Measurements from ENCODE around the gene PIGQ.

Gene PIGQ

GRCh38 chr16:554640-555365 lies 15.0 kb upstream of the PIGQ start:
- in situ Hi-C loops (cut with MboI; ENCODE audit: low sequenced_read_pairs), result no loop called here

GRCh38 chr16:555528-556473 lies 14.0 kb upstream of the PIGQ start:
- in situ Hi-C loops (cut with MboI; ENCODE audit: low sequenced_read_pairs), result no loop called here

GRCh38 chr16:556474-557173 lies 13.1 kb upstream of the PIGQ start:
- in situ Hi-C loops (cut with MboI; ENCODE audit: low sequenced_read_pairs), result no loop called here

GRCh38 chr16:557463-558297 lies 12.1 kb upstream of the PIGQ start:
- in situ Hi-C loops (cut with MboI; ENCODE audit: low sequenced_read_pairs), result no loop called here

GRCh38 chr16:558298-559020 lies 11.3 kb upstream of the PIGQ start:
- in situ Hi-C loops (cut with MboI; ENCODE audit: low sequenced_read_pairs), result no loop called here

GRCh38 chr16:559021-559380 lies 10.8 kb upstream of the PIGQ start:
- in situ Hi-C loops (cut with MboI; ENCODE audit: low sequenced_read_pairs), result no loop called here

- in situ Hi-C loops (cut with MboI; ENCODE audit: low sequenced_read_pairs), result no loop called here
Measured at GRCh38 chr16:559411-560203, 10.2 kb upstream of the PIGQ start.

GRCh38 chr16:560204-560700 lies 9.5 kb upstream of the PIGQ start, which contains the start of gene PRR35:
Gene PRR35, plus strand, starts transcription at chr16:560394. Its CDS starts 2,901 bp downstream, at chr16:563295.
- in situ Hi-C loops (cut with MboI; ENCODE audit: low sequenced_read_pairs), result no loop called here

GRCh38 chr16:560701-561412 lies 8.9 kb upstream of the PIGQ start:
- in situ Hi-C loops (cut with MboI; ENCODE audit: low sequenced_read_pairs), result no loop called here

GRCh38 chr16:561413-561794 lies 8.4 kb upstream of the PIGQ start:
- in situ Hi-C loops (cut with MboI; ENCODE audit: low sequenced_read_pairs), result no loop called here

GRCh38 chr16:561957-562938 lies 7.5 kb upstream of the PIGQ start:
- in situ Hi-C loops (cut with MboI; ENCODE audit: low sequenced_read_pairs), result no loop called here

GRCh38 chr16:563072-563644 lies 6.6 kb upstream of the PIGQ start:
- in situ Hi-C loops (cut with MboI; ENCODE audit: low sequenced_read_pairs), result no loop called here

- in situ Hi-C loops (cut with MboI; ENCODE audit: low sequenced_read_pairs), result no loop called here
Measured at GRCh38 chr16:564690-565418, 4.9 kb upstream of the PIGQ start.

- in situ Hi-C loops (cut with MboI; ENCODE audit: low sequenced_read_pairs), result no loop called here
Measured at GRCh38 chr16:565419-566330, 4.1 kb upstream of the PIGQ start.
